ENCODE measurements around the gene SMYD3. TPM values are rescaled to one million over a fixed set of nuclear protein-coding genes. Genes with fewer than 3 reads are reported as not detected.

SMYD3 gene
- total RNA-seq, 3 donors from 2014 or later, result 16.8 to 28.8 (median 19.5) TPM

GRCh38 chr1:246092136-246092535, 414.9 kb downstream of the SMYD3 start:
- Histone ChIP-seq H3K27me3 (no peaks in the 10 kb centered on the region), H3K4me3 (no peak overlapping the region), H3K36me3 (no peaks in the 10 kb centered on the region), H3K27ac (no peak overlapping the region), H3K9me3 (no peaks in the 10 kb centered on the region), H3K4me1 (no peaks in the 10 kb centered on the region)
- intact Hi-C loops (cut with DNase I; ENCODE audit: low total_unique reads), result loop anchor here (5.0 kb wide), 1 partner anchor 750 kb away; no protein-coding TSS in a partner anchor
- TF ChIP-seq POLR2A (IDR thresholded peaks at IDR 0.05) (no peak), CTCF (IDR thresholded peaks at IDR 0.05) (no peak), POLR2AphosphoS5 (IDR thresholded peaks at IDR 0.05) (no peak)
- DNase-seq (ENCODE audit: low spot score in 2 of 2), result no peak

- Histone ChIP-seq H3K4me1 (no peaks in the 10 kb centered on the region), H3K36me3 (no peaks in the 10 kb centered on the region), H3K4me3 (no peak overlapping the region), H3K9me3 (no peaks in the 10 kb centered on the region), H3K27me3 (no peaks in the 10 kb centered on the region), H3K27ac (no peak overlapping the region)
- TF ChIP-seq POLR2AphosphoS5 (IDR thresholded peaks at IDR 0.05) (no peak), POLR2A (IDR thresholded peaks at IDR 0.05) (no peak), CTCF (IDR thresholded peaks at IDR 0.05) (no peak)
- DNase-seq (ENCODE audit: low spot score in 2 of 2), result no peak
- intact Hi-C loops (cut with DNase I; ENCODE audit: low total_unique reads), result loop anchor here (5.0 kb wide), 1 partner anchor 751 kb away; no protein-coding TSS in a partner anchor
Measured at GRCh38 chr1:246091477-246091876, 415.6 kb downstream of the SMYD3 start.

- TF ChIP-seq POLR2A (IDR thresholded peaks at IDR 0.05), result no peak
- no peak for TF ChIP-seq POLR2AphosphoS5 (IDR thresholded peaks at IDR 0.05)
- TF ChIP-seq CTCF (IDR thresholded peaks at IDR 0.05), result no peak
- peaks cover 0 to 5% of the 10 kb centered on the region in 2 donors for H3K9me3 ChIP-seq
- no peak overlapping the region for H3K4me3 ChIP-seq
- intact Hi-C loops (cut with DNase I; ENCODE audit: low total_unique reads), result no loop called here
- H3K27me3 ChIP-seq, result no peaks in the 10 kb centered on the region
- H3K36me3 ChIP-seq, result no peaks in the 10 kb centered on the region
- no peak overlapping the region for H3K27ac ChIP-seq
- no peaks in the 10 kb centered on the region for H3K4me1 ChIP-seq
- DNase-seq (ENCODE audit: low spot score in 2 of 2), result no peak
Measured at GRCh38 chr1:246086191-246086590, 420.9 kb downstream of the SMYD3 start.

- H3K4me3 ChIP-seq, result no peak overlapping the region
- no peaks in the 10 kb centered on the region for H3K27me3 ChIP-seq
- peaks cover 0 to 5% of the 10 kb centered on the region in 2 donors for H3K9me3 ChIP-seq
- no peaks in the 10 kb centered on the region for H3K36me3 ChIP-seq
- H3K27ac ChIP-seq, result no peak overlapping the region
- intact Hi-C loops (cut with DNase I; ENCODE audit: low total_unique reads), result no loop called here
- TF ChIP-seq POLR2AphosphoS5 (IDR thresholded peaks at IDR 0.05) (no peak), CTCF (IDR thresholded peaks at IDR 0.05) (no peak), POLR2A (IDR thresholded peaks at IDR 0.05) (no peak)
- DNase-seq (ENCODE audit: low spot score in 2 of 2), result no peak
- H3K4me1 ChIP-seq, result no peaks in the 10 kb centered on the region
Measured at GRCh38 chr1:246083416-246083815, 423.7 kb downstream of the SMYD3 start.

GRCh38 chr1:246081856-246082668, 425.0 kb downstream of the SMYD3 start:
- no peak for TF ChIP-seq CTCF (IDR thresholded peaks at IDR 0.05)
- no peak for TF ChIP-seq POLR2AphosphoS5 (IDR thresholded peaks at IDR 0.05)
- TF ChIP-seq POLR2A (IDR thresholded peaks at IDR 0.05), result no peak
- H3K4me3 ChIP-seq, result no peak overlapping the region
- DNase-seq (ENCODE audit: low spot score in 2 of 2), result no peak
- H3K9me3 ChIP-seq, result peaks cover 0 to 5% of the 10 kb centered on the region in 2 donors
- intact Hi-C loops (cut with DNase I; ENCODE audit: low total_unique reads), result no loop called here
- H3K4me1 ChIP-seq, result no peaks in the 10 kb centered on the region
- no peaks in the 10 kb centered on the region for H3K27me3 ChIP-seq
- H3K36me3 ChIP-seq, result no peaks in the 10 kb centered on the region
- no peak overlapping the region for H3K27ac ChIP-seq
